ENCODE data around the gene PFN1.

PFN1 gene

GRCh38 chr17:4967539-4968485, 19.5 kb upstream of the PFN1 start, which contains the start of gene SPAG7:
Gene SPAG7 (minus strand): TSS chr17:4967817. CDS start chr17:4967804, 13 bp downstream.
- peak; percentile 93 for DNase-seq

- peak; percentile 91 to 94 for DNase-seq
Measured at GRCh38 chr17:4966844-4967538, 18.7 kb upstream of the PFN1 start.

- no peak for DNase-seq
Measured at GRCh38 chr17:4965311-4965986, 17.1 kb upstream of the PFN1 start.

- DNase-seq: no peak
Measured at GRCh38 chr17:4960279-4960922, 12.1 kb upstream of the PFN1 start.

GRCh38 chr17:4959261-4959965, 11.1 kb upstream of the PFN1 start:
- DNase-seq: no peak

GRCh38 chr17:4958102-4958501, 9.8 kb upstream of the PFN1 start:
- DNase-seq: no peak

- DNase-seq: peak; percentile 60 to 64
Measured at GRCh38 chr17:4956493-4957061, 8.2 kb upstream of the PFN1 start.

GRCh38 chr17:4955091-4955490, 6.8 kb upstream of the PFN1 start:
- no peak for DNase-seq

- DNase-seq: no peak
Measured at GRCh38 chr17:4953451-4953961, 5.2 kb upstream of the PFN1 start.

- DNase-seq: no peak
Measured at GRCh38 chr17:4951486-4951885, 3.2 kb upstream of the PFN1 start.

- DNase-seq: no peak
Measured at GRCh38 chr17:4950746-4951204, 2.4 kb upstream of the PFN1 start, which contains the start of gene ENO3. Gene ENO3 (plus strand): TSS chr17:4951119. CDS start chr17:4951830, 711 bp downstream.

GRCh38 chr17:4950075-4950745, 1.9 kb upstream of the PFN1 start:
- DNase-seq: peak; percentile 49 to 53

GRCh38 chr17:4949321-4950074, 1.2 kb upstream of the PFN1 start:
- DNase-seq: peak; percentile 78 to 85

GRCh38 chr17:4948931-4949320, 596 bp upstream of the PFN1 start:
- DNase-seq: peak; percentile 78 to 80

GRCh38 chr17:4947411-4948165, 742 bp downstream of the PFN1 start:
- DNase-seq: peak; percentile 73 to 75

- no peak for DNase-seq
Measured at GRCh38 chr17:4947010-4947410, 1.3 kb downstream of the PFN1 start.

- DNase-seq: no peak
Measured at GRCh38 chr17:4946312-4946976, 1.9 kb downstream of the PFN1 start.

GRCh38 chr17:4945944-4946280, 2.4 kb downstream of the PFN1 start:
- DNase-seq: no peak
